Cardiac muscle cell (in vitro differentiated cells and primary cell): ENCODE data around the gene FNDC3B. TPM values are rescaled to one million over a fixed set of nuclear protein-coding genes. Genes with fewer than 3 reads are reported as not detected.
A peak's percentile ranks its signal among the peaks of the same experiment; 100 is the strongest.

ENCODE experiments used
- DNase-seq, 2 donors: peaks; one replicate each; pipeline versions ENCODE4 v3.0.0 to v3.0.0-alpha.2; 2010 to 2017; ENCODE audit warnings: low read depth in 1 of 2, low spot score in 1 of 2
- H3K27ac ChIP-seq: fragments of 200-600 bp; sonication (generic); 2 replicates; pipeline ENCODE4 v1.5.1; 2016
- H3K27me3 ChIP-seq: fragments of 200-600 bp; sonication (generic); 2 replicates; pipeline ENCODE4 v1.6.0; 2016; ENCODE audit warnings: control low read depth
- H3K36me3 ChIP-seq: fragments of 200-600 bp; sonication (generic); 2 replicates; pipeline ENCODE4 v1.5.1; 2016; ENCODE audit warnings: control low read depth
- H3K4me1 ChIP-seq: fragments of 200-600 bp; sonication (generic); 2 replicates; pipeline ENCODE4 v1.8.1; 2017; ENCODE audit warnings: low read depth, mild to moderate bottlenecking, mixed run types
- H3K4me3 ChIP-seq: fragments of 200-600 bp; sonication (generic); 2 replicates; pipeline ENCODE4 v1.5.1; 2016; ENCODE audit warnings: mild to moderate bottlenecking
- H3K9me3 ChIP-seq: fragments of 200-600 bp; sonication (generic); 2 replicates; pipeline ENCODE4 v1.5.1; 2017; ENCODE audit warnings: low read depth, mild to moderate bottlenecking, control low read depth
- CTCF ChIP-seq: IDR thresholded peaks from 2 replicates; pipeline ENCODE4 v1.5.1; 2012; ENCODE audit warnings: low read depth, mild to moderate bottlenecking, low read length
- polyA plus RNA-seq: library from polyadenylated mRNA; unstranded; fragments of >200 nt; fragmentation: Nextera tagmentation; extraction: Ambion mirVana; gene quantifications from 2 replicates; pipeline ENCODE4 v1.2.1, GENCODE V29; 2016
- total RNA-seq: library from RNA; depleted of rRNA; stranded (reverse); fragments of >200 nt; gene quantifications from 2 replicates; pipeline ENCODE4 v1.2.3, GENCODE V29; 2016

FNDC3B gene
- total and polyA plus RNA-seq, 2 experiments from 2014 or later: 55.2 to 62.3 TPM

- no peaks in the 10 kb centered on the region for H3K9me3 ChIP-seq
- no peaks in the 10 kb centered on the region for H3K27me3 ChIP-seq
- H3K27ac ChIP-seq: no peak overlapping the region
- no peak overlapping the region for H3K4me3 ChIP-seq
- H3K36me3 ChIP-seq: peaks cover 23% of the 10 kb centered on the region
- DNase-seq: no peak
- peaks cover 25% of the 10 kb centered on the region for H3K4me1 ChIP-seq
- peak; percentile 25 for TF ChIP-seq CTCF
Observed at GRCh38 chr3:172303941-172304558, 264.7 kb downstream of the FNDC3B start.

DNA sequence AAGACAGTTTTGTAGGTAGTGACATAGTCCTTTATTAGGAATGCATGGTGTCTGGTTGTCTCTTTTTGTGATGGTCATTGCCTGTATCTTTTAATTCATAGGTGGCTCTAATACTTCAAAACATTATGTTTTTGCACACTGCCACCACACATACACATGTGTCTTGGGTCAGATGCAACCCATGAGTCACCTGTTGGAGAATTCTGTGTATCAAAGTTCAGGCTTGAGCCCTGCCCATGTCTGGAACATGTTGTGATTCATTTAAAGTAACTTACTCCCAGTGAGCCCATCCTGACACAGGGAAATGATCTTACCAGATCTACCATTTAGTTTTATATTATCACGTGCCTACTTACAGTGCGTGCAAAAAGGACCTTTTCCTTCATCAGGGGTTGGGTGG is 266.2 kb downstream of the FNDC3B start:
- Histone ChIP-seq H3K36me3 (peaks cover 19% of the 10 kb centered on the region), H3K4me1 (peaks cover 31% of the 10 kb centered on the region), H3K9me3 (no peaks in the 10 kb centered on the region), H3K4me3 (no peak overlapping the region), H3K27me3 (no peaks in the 10 kb centered on the region), H3K27ac (no peak overlapping the region)
- no peak for TF ChIP-seq CTCF
- DNase-seq: peak in 1 of 2 donors; percentile 40

GRCh38 chr3:172305974-172306373 is 266.6 kb downstream of the FNDC3B start:
- Histone ChIP-seq H3K27me3 (no peaks in the 10 kb centered on the region), H3K36me3 (peaks cover 22% of the 10 kb centered on the region), H3K4me1 (peaks cover 31% of the 10 kb centered on the region), H3K27ac (no peak overlapping the region), H3K9me3 (no peaks in the 10 kb centered on the region), H3K4me3 (no peak overlapping the region)
- no peak for TF ChIP-seq CTCF
- DNase-seq: no peak

DNA sequence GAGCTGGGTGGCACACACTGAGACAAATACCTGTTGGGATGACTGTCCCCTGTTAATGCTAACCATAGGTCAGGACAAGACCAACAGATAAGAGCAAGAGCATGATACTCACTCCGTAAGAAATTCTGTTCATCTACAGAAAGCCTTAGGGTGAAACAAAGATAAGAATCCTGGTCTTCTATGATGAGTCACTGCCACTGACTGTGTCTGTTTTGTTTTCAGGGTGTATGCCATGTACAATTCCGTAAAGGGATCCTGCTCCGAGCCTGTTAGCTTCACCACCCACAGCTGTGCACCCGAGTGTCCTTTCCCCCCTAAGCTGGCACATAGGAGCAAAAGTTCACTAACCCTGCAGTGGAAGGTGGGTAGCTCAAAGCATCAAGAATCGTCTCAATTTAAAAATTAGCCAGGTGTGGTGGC is 267.8 kb downstream of the FNDC3B start:
- TF ChIP-seq CTCF: no peak
- DNase-seq: peak in 1 of 2 donors; percentile 49
- Histone ChIP-seq H3K4me3 (no peak overlapping the region), H3K4me1 (peaks cover 31% of the 10 kb centered on the region), H3K36me3 (peaks cover 28% of the 10 kb centered on the region), H3K27ac (peak overlapping the region; percentile 54), H3K9me3 (no peaks in the 10 kb centered on the region), H3K27me3 (no peaks in the 10 kb centered on the region)

GRCh38 chr3:172309059-172309458 is 269.7 kb downstream of the FNDC3B start:
- peak overlapping the region; percentile 62 for H3K27ac ChIP-seq
- no peaks in the 10 kb centered on the region for H3K9me3 ChIP-seq
- H3K4me3 ChIP-seq: no peak overlapping the region
- H3K36me3 ChIP-seq: peaks cover 24% of the 10 kb centered on the region
- TF ChIP-seq CTCF: no peak
- no peak for DNase-seq
- H3K4me1 ChIP-seq: peaks cover 47% of the 10 kb centered on the region
- H3K27me3 ChIP-seq: no peaks in the 10 kb centered on the region
